PC-9 (cell line): ENCODE results near the gene ANK2.

Experiments used
- CTCF ChIP-seq: fragments of 200-600 bp; sonication (generic); conservative IDR thresholded peaks from 2 replicates; pipeline ENCODE4 v1.6.1; 2017; ENCODE audit warnings: mixed run types, antibody characterized with exemption, mild to moderate bottlenecking, moderate library complexity
- EZH2 ChIP-seq: fragments of 200-600 bp; sonication (generic); IDR thresholded peaks from 2 replicates; pipeline ENCODE4 v1.8.0; 2017; ENCODE audit warnings: antibody characterized with exemption, low read depth

- TF ChIP-seq EZH2 (no peak), CTCF (no peak)
Observed at GRCh38 chr4:113330200-113330599, 280.7 kb downstream of the ANK2 start.
